GM20000 (cell line): Measurements from ENCODE around the gene GDAP1L1.

Source experiments
- DNase-seq: peaks from one replicate; pipeline ENCODE4 v3.0.0; 2012; ENCODE audit warnings: low spot score
- TF ChIP-seq, protein P1 (sequence below): IDR thresholded peaks from 2 replicates; pipeline ENCODE4 v1.5.1; 2012; ENCODE audit warnings: mild to moderate bottlenecking, control low read depth; ENCODE audit errors: extremely low read depth, missing control alignments

The GDAP1L1 gene

DNA sequence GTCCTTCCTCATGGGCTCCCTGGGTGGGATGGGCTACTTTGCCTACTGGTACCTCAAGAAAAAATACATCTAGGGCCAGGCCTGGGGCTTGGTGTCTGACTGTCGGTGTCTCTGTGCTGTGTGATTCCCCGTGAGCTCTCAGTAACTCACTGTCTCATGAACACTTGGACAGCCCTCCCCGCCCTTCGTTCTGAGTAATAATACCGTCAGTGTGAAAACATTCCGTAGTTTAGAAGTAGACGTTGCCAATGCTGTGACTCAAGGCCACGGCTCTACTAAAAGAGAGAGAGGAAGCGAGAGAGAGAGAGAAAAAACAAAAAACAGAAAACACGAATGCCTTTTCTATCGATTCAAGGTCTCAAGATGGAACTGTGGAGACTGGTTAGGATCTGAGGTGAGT is 32.1 kb downstream of the GDAP1L1 start:
- DNase-seq, result no peak
- TF ChIP-seq, protein P1, sequence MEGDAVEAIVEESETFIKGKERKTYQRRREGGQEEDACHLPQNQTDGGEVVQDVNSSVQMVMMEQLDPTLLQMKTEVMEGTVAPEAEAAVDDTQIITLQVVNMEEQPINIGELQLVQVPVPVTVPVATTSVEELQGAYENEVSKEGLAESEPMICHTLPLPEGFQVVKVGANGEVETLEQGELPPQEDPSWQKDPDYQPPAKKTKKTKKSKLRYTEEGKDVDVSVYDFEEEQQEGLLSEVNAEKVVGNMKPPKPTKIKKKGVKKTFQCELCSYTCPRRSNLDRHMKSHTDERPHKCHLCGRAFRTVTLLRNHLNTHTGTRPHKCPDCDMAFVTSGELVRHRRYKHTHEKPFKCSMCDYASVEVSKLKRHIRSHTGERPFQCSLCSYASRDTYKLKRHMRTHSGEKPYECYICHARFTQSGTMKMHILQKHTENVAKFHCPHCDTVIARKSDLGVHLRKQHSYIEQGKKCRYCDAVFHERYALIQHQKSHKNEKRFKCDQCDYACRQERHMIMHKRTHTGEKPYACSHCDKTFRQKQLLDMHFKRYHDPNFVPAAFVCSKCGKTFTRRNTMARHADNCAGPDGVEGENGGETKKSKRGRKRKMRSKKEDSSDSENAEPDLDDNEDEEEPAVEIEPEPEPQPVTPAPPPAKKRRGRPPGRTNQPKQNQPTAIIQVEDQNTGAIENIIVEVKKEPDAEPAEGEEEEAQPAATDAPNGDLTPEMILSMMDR, result no peak

DNA sequence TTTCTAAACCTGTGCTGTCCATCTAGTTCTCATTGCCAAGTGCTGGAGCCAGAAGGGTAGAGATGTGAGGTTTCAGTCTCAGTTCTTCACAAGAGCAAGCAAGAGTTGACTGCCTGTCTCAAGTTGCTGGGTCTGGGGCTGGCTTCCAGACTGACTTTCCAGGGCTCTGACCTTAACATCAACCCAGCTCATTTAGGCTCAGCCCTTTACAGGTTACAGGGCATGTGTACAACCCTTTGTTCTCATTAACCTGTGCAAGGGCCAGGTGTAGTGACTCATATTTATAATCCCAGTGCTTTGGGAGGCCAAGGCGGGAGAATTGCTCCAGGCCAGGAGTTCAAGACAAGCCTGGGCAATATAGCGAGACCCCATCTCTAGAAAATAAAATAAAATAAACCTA is 33.3 kb downstream of the GDAP1L1 start:
- TF ChIP-seq, protein P1, result no peak
- no peak for DNase-seq

- no peak for DNase-seq
- TF ChIP-seq, protein P1, result no peak
Measured at GRCh38 chr20:44282192-44282591, 35.1 kb downstream of the GDAP1L1 start.

DNA sequence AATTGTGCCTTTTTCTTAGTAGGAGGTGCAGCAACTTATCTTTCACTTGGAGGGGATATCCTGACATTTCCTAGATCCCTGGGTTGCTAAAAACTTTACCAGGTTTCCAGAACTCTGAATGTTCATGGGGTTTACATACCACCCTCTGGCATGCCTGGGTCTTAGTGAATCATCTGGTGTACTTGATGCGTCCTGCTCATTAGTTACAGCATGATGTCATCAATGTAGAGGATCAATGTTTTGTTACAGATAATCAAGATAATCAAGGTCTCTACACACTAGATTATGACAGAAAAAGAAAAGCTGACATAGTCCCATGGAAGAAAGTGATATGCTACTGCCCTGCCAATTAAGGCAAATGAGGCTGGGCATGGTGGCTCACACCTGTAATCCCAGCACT is 36.9 kb downstream of the GDAP1L1 start:
- DNase-seq, result no peak
- TF ChIP-seq, protein P1, result no peak

DNA sequence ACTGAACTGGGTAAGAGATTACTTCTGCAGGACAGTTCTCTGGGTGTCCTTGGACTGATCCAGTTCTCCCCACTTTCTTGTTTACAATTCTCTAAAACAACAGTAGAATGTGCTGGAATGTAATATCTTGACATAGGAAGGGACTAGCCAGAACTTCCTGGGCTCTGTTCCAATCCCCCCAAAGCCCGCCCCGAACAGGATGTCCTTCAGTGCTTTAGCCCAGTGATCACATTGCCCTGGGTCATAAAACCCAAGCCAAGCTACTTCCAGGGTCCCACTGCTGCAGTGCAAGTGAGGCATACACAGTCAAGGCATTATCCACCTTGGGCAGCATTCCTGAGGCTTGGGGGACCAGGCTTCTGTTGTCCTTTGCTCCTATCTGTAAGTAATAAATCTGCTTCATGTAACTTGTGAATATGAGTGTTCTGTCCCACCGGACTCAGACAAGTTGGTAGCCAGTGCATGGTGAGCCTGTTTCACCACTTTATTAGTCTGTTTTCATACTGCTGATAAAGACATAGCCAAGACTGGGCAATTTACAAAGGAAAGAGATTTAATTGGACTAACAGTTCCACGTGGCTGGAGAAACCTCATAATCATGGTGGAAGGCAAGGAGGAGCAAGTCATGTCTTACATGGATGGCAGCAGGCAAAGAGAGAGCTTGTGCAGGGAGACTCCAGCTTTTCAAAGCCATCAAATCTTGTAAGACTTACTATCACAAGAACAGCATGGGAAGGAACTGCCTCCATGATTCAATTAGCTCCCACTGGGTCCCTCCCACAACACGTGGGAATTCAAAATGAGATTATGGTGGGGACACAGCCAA is 40.4 kb downstream of the GDAP1L1 start:
- DNase-seq, result no peak
- TF ChIP-seq, protein P1, result no peak

DNA sequence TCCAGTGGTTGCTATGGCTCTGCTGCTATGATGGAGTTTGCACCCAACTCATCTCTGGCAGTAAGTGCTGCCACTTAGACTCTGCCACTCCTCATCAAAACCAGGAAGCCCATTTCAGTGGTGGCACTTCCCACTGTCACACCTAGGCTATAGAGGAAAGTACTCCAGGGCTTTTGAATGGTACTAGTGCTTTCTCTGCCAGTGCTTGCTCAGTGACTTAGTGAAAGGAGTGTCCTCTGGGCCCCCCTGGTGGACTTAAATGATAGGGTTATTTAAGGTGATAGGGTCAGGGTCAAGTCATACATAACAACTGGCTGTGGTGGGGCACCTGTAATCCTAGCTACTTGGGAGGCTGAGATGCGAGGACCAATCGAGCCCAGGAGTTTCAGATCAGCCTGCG is 41.1 kb downstream of the GDAP1L1 start:
- DNase-seq, result no peak
- TF ChIP-seq, protein P1, result no peak

GRCh38 chr20:44291754-44292153 is 44.6 kb downstream of the GDAP1L1 start:
- no peak for DNase-seq

More at GRCh38 chr20:44291754-44292153, 44.6 kb downstream of the GDAP1L1 start:
- TF ChIP-seq, protein P1, result no peak
